Endothelial cell of umbilical vein (primary cell): ENCODE measurements around the gene SRPX.

Source experiments
- CTCF ChIP-seq, 2 donors: IDR thresholded peaks; 1 replicate in 1 of 2; 2 replicates in 1 of 2; pipeline ENCODE4 v1.5.1; 2011; ENCODE audit warnings: low read length in 2 of 2, mild to moderate bottlenecking in 2 of 2, moderate library complexity in 2 of 2, control low read depth in 1 of 2, inconsistent platforms in 1 of 2, low read depth in 1 of 2; ENCODE audit not compliant: insufficient read depth in 1 of 2; ENCODE audit errors: extremely low read depth in 1 of 2
- POLR2A ChIP-seq: IDR thresholded peaks from 2 replicates; pipeline ENCODE4 v1.6.1; 2012; ENCODE audit warnings: low read depth, mild to moderate bottlenecking, control low read depth, low read length

GRCh38 chrX:38225093-38225492, 4.4 kb upstream of the SRPX start:
- TF ChIP-seq CTCF (IDR thresholded peaks at IDR 0.05; ENCODE audit: extremely low read depth in 1 of 2, insufficient read depth in 1 of 2, low read depth in 1 of 2, low read length in 2 of 2) (no peak), POLR2A (no peak)
